SK-N-SH (cell line): ENCODE measurements around the gene IQCE. TPM values are rescaled to one million over a fixed set of nuclear protein-coding genes. Genes with fewer than 3 reads are reported as not detected.

Experiments
- CTCF ChIA-PET: fragments of 300-600, 350-600 bp; formaldehyde crosslinking; extraction: SDS; loops from one replicate; lab custom pipeline; 2021; lab: Yijun Ruan, JAX
- POLR2A ChIA-PET: fragments of 350-600 bp; sonication (Branson Sonifier 250); formaldehyde crosslinking; extraction: SDS; loops from one replicate; lab custom pipeline; 2020; ENCODE audit warnings: antibody characterized with exemption, inconsistent platforms; lab: Yijun Ruan, JAX
- DNase-seq: peaks from one replicate; pipeline ENCODE4 v3.0.0; 2012
- H2AFZ ChIP-seq: fragments of 200-600 bp; sonication (generic); 2 replicates; pipeline ENCODE4 v1.8.1; 2016; ENCODE audit warnings: antibody characterized with exemption, mild to moderate bottlenecking, low read depth
- H3F3A ChIP-seq: fragments of 200-600 bp; sonication (generic); replicated peaks from 2 replicates; pipeline ENCODE3; 2016; ENCODE audit warnings: antibody characterized with exemption, mild to moderate bottlenecking; ENCODE audit not compliant: insufficient read depth
- H3K27ac ChIP-seq, 2 experiments: fragments of 200-500 bp in 1 of 2; fragments of 200-600 bp in 1 of 2; sonication (Bioruptor generic) in 1 of 2; sonication (generic), shearing (Covaris generic) in 1 of 2; 2 replicates each; pipeline versions ENCODE4 v1.5.1 to v1.6.1; 2014 to 2016; ENCODE audit warnings: low read depth in 2 of 2, inconsistent platforms in 1 of 2, low read length in 1 of 2, mild to moderate bottlenecking in 1 of 2, mixed read lengths in 1 of 2
- H3K27me3 ChIP-seq: fragments of 200-600 bp; sonication (generic), shearing (Covaris generic); 2 replicates; pipeline ENCODE4 v1.6.1; 2016; ENCODE audit warnings: mixed run types; ENCODE audit not compliant: insufficient read depth
- H3K36me3 ChIP-seq, 2 experiments: fragments of 200-500 bp in 1 of 2; fragments of 200-600 bp in 1 of 2; sonication (Bioruptor generic) in 1 of 2; sonication (generic) in 1 of 2; replicated peaks in 1 of 2; 2 replicates each; pipeline versions ENCODE3 to v1.5.1; 2014 to 2016; ENCODE audit warnings: low read length in 1 of 2, mild to moderate bottlenecking in 1 of 2; ENCODE audit not compliant: insufficient read depth in 2 of 2, control insufficient read depth in 1 of 2
- H3K4me1 ChIP-seq, 2 experiments: fragments of 200-500 bp in 1 of 2; fragments of 200-600 bp in 1 of 2; sonication (Bioruptor generic) in 1 of 2; sonication (generic), shearing (Covaris generic) in 1 of 2; 2 replicates each; pipeline versions ENCODE4 v1.5.1 to v1.6.1; 2014 to 2016; ENCODE audit warnings: low read depth in 1 of 2, low read length in 1 of 2, mixed run types in 1 of 2; ENCODE audit not compliant: insufficient read depth in 2 of 2, control insufficient read depth in 1 of 2
- H3K4me2 ChIP-seq: fragments of 200-600 bp; sonication (generic), shearing (Covaris generic); 2 replicates; pipeline ENCODE4 v1.6.1; 2017; ENCODE audit warnings: mixed run types
- H3K4me3 ChIP-seq, 2 experiments: fragments of 200-500 bp in 1 of 2; fragments of 200-600 bp in 1 of 2; sonication (Bioruptor generic) in 1 of 2; sonication (generic), shearing (Covaris generic) in 1 of 2; 2 replicates each; pipeline versions ENCODE4 v1.5.1 to v1.8.1; 2014 to 2016; ENCODE audit warnings: low read depth in 2 of 2, inconsistent platforms in 1 of 2, low read length in 1 of 2, mild to moderate bottlenecking in 1 of 2, mixed read lengths in 1 of 2, moderate library complexity in 1 of 2
- H3K79me2 ChIP-seq: fragments of 200-600 bp; sonication (generic); 2 replicates; pipeline ENCODE4 v1.8.1; 2017; ENCODE audit warnings: mild to moderate bottlenecking; ENCODE audit not compliant: insufficient read depth
- H3K9ac ChIP-seq: fragments of 200-600 bp; sonication (generic); 2 replicates; pipeline ENCODE4 v1.6.1; 2017; ENCODE audit warnings: mixed run types
- H3K9me2 ChIP-seq: fragments of 200-600 bp; sonication (generic); 2 replicates; pipeline ENCODE4 v1.6.1; 2017; ENCODE audit warnings: mixed run types
- H3K9me3 ChIP-seq: fragments of 200-600 bp; sonication (generic); 2 replicates; pipeline ENCODE4 v1.6.1; 2017; ENCODE audit warnings: mixed run types, mild to moderate bottlenecking, moderate library complexity
- H4K20me1 ChIP-seq: fragments of 200-600 bp; sonication (generic); 2 replicates; pipeline ENCODE4 v1.6.1; 2017; ENCODE audit warnings: mild to moderate bottlenecking, mixed run types; ENCODE audit not compliant: insufficient read depth
- ELF1 ChIP-seq: IDR thresholded peaks from 2 replicates; pipeline ENCODE4 v1.4.0; 2012
- FOXM1 ChIP-seq: IDR thresholded peaks from 2 replicates; pipeline ENCODE4 v1.4.0; 2012; ENCODE audit warnings: low read depth, mild to moderate bottlenecking
- GATA2 ChIP-seq: sonication (generic); formaldehyde crosslinking; IDR thresholded peaks from 2 replicates; pipeline ENCODE4 v1.5.0; 2020; ENCODE audit warnings: mild to moderate bottlenecking, missing genetic modification reagents
- JUND ChIP-seq: IDR thresholded peaks from 2 replicates; pipeline ENCODE4 v1.4.0; 2012
- MXI1 ChIP-seq: IDR thresholded peaks from 2 replicates; pipeline ENCODE4 v1.6.1; 2012; ENCODE audit warnings: mild to moderate bottlenecking, low read depth, low read length, improper control_type of control experiment
- NFIC ChIP-seq: IDR thresholded peaks from 2 replicates; pipeline ENCODE4 v1.4.0; 2012; ENCODE audit warnings: borderline replicate concordance
- NRF1 ChIP-seq: IDR thresholded peaks from 2 replicates; pipeline ENCODE4 v1.6.1; 2012; ENCODE audit warnings: low read depth, mild to moderate bottlenecking, low read length
- RCOR1 ChIP-seq: fragments of 150-350 bp; IDR thresholded peaks from 2 replicates; pipeline ENCODE4 v1.6.1; 2017; ENCODE audit warnings: antibody characterized with exemption, low read length
- REST ChIP-seq: IDR thresholded peaks from 2 replicates; pipeline ENCODE4 v1.6.1; 2012; ENCODE audit warnings: mild to moderate bottlenecking, low read depth, low read length, moderate library complexity
- RXRA ChIP-seq: IDR thresholded peaks from 2 replicates; pipeline ENCODE4 v1.4.0; 2012; ENCODE audit warnings: low read depth, mild to moderate bottlenecking, borderline replicate concordance
- SIN3A ChIP-seq: IDR thresholded peaks from 2 replicates; pipeline ENCODE4 v1.6.1; 2012; ENCODE audit warnings: low read depth, mild to moderate bottlenecking, low read length, moderate library complexity, borderline replicate concordance
- YY1 ChIP-seq: IDR thresholded peaks from 2 replicates; pipeline ENCODE4 v1.4.0; 2012; ENCODE audit warnings: low read depth, mild to moderate bottlenecking
- ZBTB33 ChIP-seq: IDR thresholded peaks from 2 replicates; pipeline ENCODE4 v1.4.0; 2012; ENCODE audit warnings: low read depth, borderline replicate concordance
- WGBS: methylation state at CpG from one replicate; pipeline ENCODE4 v1.1.6; 2017; ENCODE audit warnings: low lambda C conversion rate; 5-methylcytosine and 5-hydroxymethylcytosine counted together
- polyA plus RNA-seq, 3 experiments: library from polyadenylated mRNA; depleted of rRNA; stranded (reverse); fragments of >200 nt; gene quantifications; 2 replicates each; pipeline ENCODE4 v1.2.3, GENCODE V29; 2012
- TF ChIP-seq, protein P1 (sequence below): IDR thresholded peaks from 2 replicates; pipeline ENCODE4 v1.4.0; 2012; ENCODE audit warnings: low read depth, borderline replicate concordance

The IQCE gene
- polyA plus RNA-seq, 1 of the 3 experiments (the other 2 are of a cell fraction), result 14.4 TPM

GRCh38 chr7:2577914-2578680 lies 19.3 kb downstream of the IQCE start:
- CTCF ChIA-PET, result interaction anchor here (1.8 kb wide), 1 partner anchor 103 kb away, joined by 4 read pairs; no protein-coding TSS in a partner anchor
- Histone ChIP-seq H3K79me2 (no peaks in the 10 kb centered on the region), H3K9me2 (no peaks in the 10 kb centered on the region), H3K4me1 (no peaks in the 10 kb centered on the region), H3K4me3 (no peak overlapping the region), H3K27me3 (no peaks in the 10 kb centered on the region), H3K9me3 (no peaks in the 10 kb centered on the region), H3K27ac (no peak overlapping the region)
- WGBS, result 96% methylated on average over 72 of the region's 73 CpGs
- no peak for DNase-seq
- TF ChIP-seq RXRA, result no peak
- TF ChIP-seq, protein P1, sequence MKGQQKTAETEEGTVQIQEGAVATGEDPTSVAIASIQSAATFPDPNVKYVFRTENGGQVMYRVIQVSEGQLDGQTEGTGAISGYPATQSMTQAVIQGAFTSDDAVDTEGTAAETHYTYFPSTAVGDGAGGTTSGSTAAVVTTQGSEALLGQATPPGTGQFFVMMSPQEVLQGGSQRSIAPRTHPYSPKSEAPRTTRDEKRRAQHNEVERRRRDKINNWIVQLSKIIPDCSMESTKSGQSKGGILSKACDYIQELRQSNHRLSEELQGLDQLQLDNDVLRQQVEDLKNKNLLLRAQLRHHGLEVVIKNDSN, result no peak
- no peak for TF ChIP-seq NFIC
- TF ChIP-seq YY1, result no peak
- no peak for TF ChIP-seq MXI1
- TF ChIP-seq, all 33 proteins: peak for 0
- no peak overlapping the region for H3K4me2 ChIP-seq
- POLR2A ChIA-PET, result no interaction called here
- no peaks in the 10 kb centered on the region for H4K20me1 ChIP-seq
- H3K9ac ChIP-seq, result no peak overlapping the region
- H2AFZ ChIP-seq, result no peak overlapping the region
- peaks cover 4 to 24% of the 10 kb centered on the region in 2 experiments for H3K36me3 ChIP-seq
- H3F3A ChIP-seq, result no peaks in the 10 kb centered on the region

DNA sequence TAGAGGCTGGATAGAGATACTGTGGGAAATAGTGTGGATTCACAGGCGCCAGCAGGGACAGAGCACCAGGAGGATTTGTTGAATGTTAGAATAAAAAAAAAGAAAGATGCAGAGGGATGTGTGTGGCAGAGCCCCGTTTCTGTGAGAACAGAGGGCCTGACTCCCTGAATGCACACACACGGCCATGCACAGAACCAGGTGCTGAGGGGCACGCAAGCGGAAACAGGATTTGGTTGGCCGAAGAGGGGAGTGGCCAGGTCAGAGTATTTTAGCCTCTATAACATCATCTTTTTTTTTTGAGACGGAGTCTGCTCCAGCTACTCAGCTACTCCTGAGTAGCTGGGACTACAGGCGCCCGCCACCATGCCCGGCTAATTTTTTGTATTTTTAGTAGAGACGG lies 21.9 kb downstream of the IQCE start:
- no peaks in the 10 kb centered on the region for H3K9me3 ChIP-seq
- no peak overlapping the region for H3K9ac ChIP-seq
- H2AFZ ChIP-seq, result no peak overlapping the region
- H3K4me1 ChIP-seq, result no peaks in the 10 kb centered on the region
- no peaks in the 10 kb centered on the region for H3F3A ChIP-seq
- no peaks in the 10 kb centered on the region for H3K79me2 ChIP-seq
- CTCF ChIA-PET, result no interaction called here
- no peak for DNase-seq
- WGBS, result 93% methylated on average over 11 of the region's 11 CpGs
- no peak overlapping the region for H3K4me2 ChIP-seq
- POLR2A ChIA-PET, result no interaction called here
- no peak overlapping the region for H3K27ac ChIP-seq
- H4K20me1 ChIP-seq, result no peaks in the 10 kb centered on the region
- H3K27me3 ChIP-seq, result no peaks in the 10 kb centered on the region
- H3K4me3 ChIP-seq, result no peak overlapping the region
- H3K9me2 ChIP-seq, result no peaks in the 10 kb centered on the region
- H3K36me3 ChIP-seq, result peaks cover 15 to 20% of the 10 kb centered on the region in 2 experiments
- TF ChIP-seq FOXM1, result no peak
- no peak for TF ChIP-seq SIN3A

GRCh38 chr7:2582006-2582735 lies 23.4 kb downstream of the IQCE start:
- no peak for DNase-seq
- H3K9me2 ChIP-seq, result no peaks in the 10 kb centered on the region
- 92% methylated on average over 22 of the region's 24 CpGs for WGBS
- no peak overlapping the region for H3K4me3 ChIP-seq
- no peak overlapping the region for H3K4me2 ChIP-seq
- H3K27me3 ChIP-seq, result no peaks in the 10 kb centered on the region
- H3K79me2 ChIP-seq, result no peaks in the 10 kb centered on the region
- CTCF ChIA-PET, result interaction anchor here (0.8 to 1.2 kb wide), 2 partner anchors 8 to 24 kb away, joined by 3 read pairs; no protein-coding TSS in a partner anchor
- no peaks in the 10 kb centered on the region for H4K20me1 ChIP-seq
- no peaks in the 10 kb centered on the region for H3F3A ChIP-seq
- H3K4me1 ChIP-seq, result no peaks in the 10 kb centered on the region
- peaks cover 20 to 21% of the 10 kb centered on the region in 2 experiments for H3K36me3 ChIP-seq
- H3K9ac ChIP-seq, result no peak overlapping the region
- no peaks in the 10 kb centered on the region for H3K9me3 ChIP-seq
- no peak overlapping the region for H2AFZ ChIP-seq
- H3K27ac ChIP-seq, result no peak overlapping the region
- POLR2A ChIA-PET, result no interaction called here
- TF ChIP-seq ZBTB33 (no peak), JUND (no peak), REST (no peak), NRF1 (no peak), RCOR1 (no peak), GATA2 (CRISPR knock-in tag) (no peak), ELF1 (no peak)
